ENCODE measurements around the gene DISC1. TPM values are rescaled to one million over a fixed set of nuclear protein-coding genes. Genes with fewer than 3 reads are reported as not detected.

DISC1 gene
- total RNA-seq, 2 experiments from 2014 or later, result 19.8 to 20.0 TPM

GRCh38 chr1:231748760-231749415 is 122.3 kb downstream of the DISC1 start:
- no peak for DNase-seq
- Histone ChIP-seq H3K4me1 (ENCODE audit: insufficient read depth, low read length) (no peaks in the 10 kb centered on the region), H3K27ac (ENCODE audit: low read depth in 1 of 2, low read length in 2 of 2) (no peak overlapping the region), H3K9me3 (ENCODE audit: control insufficient read depth in 1 of 2, insufficient read depth in 1 of 2, low read length in 2 of 2) (peaks cover 13 to 21% of the 10 kb centered on the region in 2 experiments), H3K27me3 (ENCODE audit: control insufficient read depth in 1 of 2, insufficient read depth in 2 of 2, low read length in 2 of 2) (no peaks in the 10 kb centered on the region), H3K36me3 (ENCODE audit: insufficient read depth, low read length) (peaks cover 27% of the 10 kb centered on the region), H3K4me3 (ENCODE audit: low read length) (no peak overlapping the region)
- Mint-ChIP-seq H3K9me3 (peaks cover 14% of the 10 kb centered on the region), H3K4me1 (ENCODE audit: low read depth) (no peaks in the 10 kb centered on the region), H3K27me3 (no peaks in the 10 kb centered on the region), H3K4me3 (no peak overlapping the region), H3K27ac (no peak overlapping the region), H3K36me3 (ENCODE audit: low read depth) (peaks cover 68% of the 10 kb centered on the region)
- ChIA-PET CTCF (interaction anchor here (1.3 kb wide), 1 partner anchor 8 kb away, joined by 7 read pairs; no protein-coding TSS in a partner anchor), POLR2A (no interaction called here)
- intact Hi-C loops (cut with DNase I, micrococcal nuclease), result no loop called here
- no peak for ATAC-seq (ENCODE audit: poor library complexity)
- TF ChIP-seq CTCF (IDR thresholded peaks at IDR 0.05), result no peak

- H3K27ac ChIP-seq (ENCODE audit: low read depth in 1 of 2, low read length in 2 of 2), result no peak overlapping the region
- Mint-ChIP-seq H3K36me3 (ENCODE audit: low read depth) (peaks cover 81% of the 10 kb centered on the region), H3K4me3 (no peak overlapping the region), H3K4me1 (ENCODE audit: low read depth) (no peaks in the 10 kb centered on the region), H3K27ac (no peak overlapping the region), H3K27me3 (no peaks in the 10 kb centered on the region), H3K9me3 (peaks cover 14% of the 10 kb centered on the region)
- TF ChIP-seq CTCF (IDR thresholded peaks at IDR 0.05), result no peak
- H3K36me3 ChIP-seq (ENCODE audit: insufficient read depth, low read length), result peaks cover 27% of the 10 kb centered on the region
- ChIA-PET POLR2A (no interaction called here), CTCF (interaction anchor here (0.6 kb wide), 1 partner anchor 147 kb away, joined by 4 read pairs; no protein-coding TSS in a partner anchor)
- no peak overlapping the region for H3K4me3 ChIP-seq (ENCODE audit: low read length)
- H3K27me3 ChIP-seq (ENCODE audit: control insufficient read depth in 1 of 2, insufficient read depth in 2 of 2, low read length in 2 of 2), result no peaks in the 10 kb centered on the region
- H3K4me1 ChIP-seq (ENCODE audit: insufficient read depth, low read length), result no peaks in the 10 kb centered on the region
- DNase-seq (no peak), ATAC-seq (ENCODE audit: poor library complexity) (no peak)
- intact Hi-C loops (cut with DNase I, micrococcal nuclease), result no loop called here
- H3K9me3 ChIP-seq (ENCODE audit: control insufficient read depth in 1 of 2, insufficient read depth in 1 of 2, low read length in 2 of 2), result peaks cover 13 to 21% of the 10 kb centered on the region in 2 experiments
Observed at GRCh38 chr1:231750296-231750695, 123.7 kb downstream of the DISC1 start.

- DNase-seq, result peak in 1 of 14 experiments; percentile 8
- peaks cover 27% of the 10 kb centered on the region for H3K36me3 ChIP-seq (ENCODE audit: insufficient read depth, low read length)
- no peak overlapping the region for H3K4me3 Mint-ChIP-seq
- POLR2A ChIA-PET, result no interaction called here
- no peaks in the 10 kb centered on the region for H3K4me1 ChIP-seq (ENCODE audit: insufficient read depth, low read length)
- H3K27me3 ChIP-seq (ENCODE audit: control insufficient read depth in 1 of 2, insufficient read depth in 2 of 2, low read length in 2 of 2), result no peaks in the 10 kb centered on the region
- H3K27ac Mint-ChIP-seq, result no peak overlapping the region
- intact Hi-C loops (cut with DNase I, micrococcal nuclease), result no loop called here
- peaks cover 81% of the 10 kb centered on the region for H3K36me3 Mint-ChIP-seq (ENCODE audit: low read depth)
- H3K4me3 ChIP-seq (ENCODE audit: low read length), result no peak overlapping the region
- H3K4me1 Mint-ChIP-seq (ENCODE audit: low read depth), result no peaks in the 10 kb centered on the region
- TF ChIP-seq CTCF (IDR thresholded peaks at IDR 0.05), result no peak
- H3K27ac ChIP-seq (ENCODE audit: low read depth in 1 of 2, low read length in 2 of 2), result no peak overlapping the region
- peaks cover 14% of the 10 kb centered on the region for H3K9me3 Mint-ChIP-seq
- no peaks in the 10 kb centered on the region for H3K27me3 Mint-ChIP-seq
- ATAC-seq (ENCODE audit: poor library complexity), result no peak
- peaks cover 13 to 21% of the 10 kb centered on the region in 2 experiments for H3K9me3 ChIP-seq (ENCODE audit: control insufficient read depth in 1 of 2, insufficient read depth in 1 of 2, low read length in 2 of 2)
- CTCF ChIA-PET, result interaction anchor here (0.6 kb wide), 1 partner anchor 147 kb away, joined by 4 read pairs; no protein-coding TSS in a partner anchor
Observed at GRCh38 chr1:231750818-231751362, 124.3 kb downstream of the DISC1 start.

All from CD4-positive, alpha-beta T cell (primary cell).